Epithelial cell of proximal tubule (primary cell): ENCODE results near the gene KCNMB1. TPM values are rescaled to one million over a fixed set of nuclear protein-coding genes. Genes with fewer than 3 reads are reported as not detected.

Source experiments
- DNase-seq: peaks from one replicate; pipeline ENCODE4 v3.0.0-alpha.2; 2011; ENCODE audit warnings: low read depth
- H3K4me3 ChIP-seq: 2 replicates; pipeline ENCODE4 v1.5.1; 2011; ENCODE audit warnings: low read depth, mild to moderate bottlenecking, low read length
- total RNA-seq: library from RNA; depleted of rRNA; stranded (reverse); fragments of >200 nt; gene quantifications from 2 replicates; pipeline ENCODE4 v1.2.3, GENCODE V29; 2015
- TF ChIP-seq, protein P1 (sequence below): conservative IDR thresholded peaks from 2 replicates; pipeline ENCODE4 v1.5.1; 2012; ENCODE audit warnings: low read depth, mild to moderate bottlenecking, low read length

The KCNMB1 gene, protein sequence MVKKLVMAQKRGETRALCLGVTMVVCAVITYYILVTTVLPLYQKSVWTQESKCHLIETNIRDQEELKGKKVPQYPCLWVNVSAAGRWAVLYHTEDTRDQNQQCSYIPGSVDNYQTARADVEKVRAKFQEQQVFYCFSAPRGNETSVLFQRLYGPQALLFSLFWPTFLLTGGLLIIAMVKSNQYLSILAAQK
- total RNA-seq: not detected in 2 replicates

GRCh38 chr5:170388818-170389549 is at the start of gene KCNMB1:
Gene KCNMB1, minus strand, starts transcription at chr5:170389367. Its CDS starts 3,920 bp downstream, at chr5:170385447.
- DNase-seq: no peak
- no peak within 1 kb of the TSS for H3K4me3 ChIP-seq
- TF ChIP-seq, protein P1, sequence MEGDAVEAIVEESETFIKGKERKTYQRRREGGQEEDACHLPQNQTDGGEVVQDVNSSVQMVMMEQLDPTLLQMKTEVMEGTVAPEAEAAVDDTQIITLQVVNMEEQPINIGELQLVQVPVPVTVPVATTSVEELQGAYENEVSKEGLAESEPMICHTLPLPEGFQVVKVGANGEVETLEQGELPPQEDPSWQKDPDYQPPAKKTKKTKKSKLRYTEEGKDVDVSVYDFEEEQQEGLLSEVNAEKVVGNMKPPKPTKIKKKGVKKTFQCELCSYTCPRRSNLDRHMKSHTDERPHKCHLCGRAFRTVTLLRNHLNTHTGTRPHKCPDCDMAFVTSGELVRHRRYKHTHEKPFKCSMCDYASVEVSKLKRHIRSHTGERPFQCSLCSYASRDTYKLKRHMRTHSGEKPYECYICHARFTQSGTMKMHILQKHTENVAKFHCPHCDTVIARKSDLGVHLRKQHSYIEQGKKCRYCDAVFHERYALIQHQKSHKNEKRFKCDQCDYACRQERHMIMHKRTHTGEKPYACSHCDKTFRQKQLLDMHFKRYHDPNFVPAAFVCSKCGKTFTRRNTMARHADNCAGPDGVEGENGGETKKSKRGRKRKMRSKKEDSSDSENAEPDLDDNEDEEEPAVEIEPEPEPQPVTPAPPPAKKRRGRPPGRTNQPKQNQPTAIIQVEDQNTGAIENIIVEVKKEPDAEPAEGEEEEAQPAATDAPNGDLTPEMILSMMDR: no peak

DNA sequence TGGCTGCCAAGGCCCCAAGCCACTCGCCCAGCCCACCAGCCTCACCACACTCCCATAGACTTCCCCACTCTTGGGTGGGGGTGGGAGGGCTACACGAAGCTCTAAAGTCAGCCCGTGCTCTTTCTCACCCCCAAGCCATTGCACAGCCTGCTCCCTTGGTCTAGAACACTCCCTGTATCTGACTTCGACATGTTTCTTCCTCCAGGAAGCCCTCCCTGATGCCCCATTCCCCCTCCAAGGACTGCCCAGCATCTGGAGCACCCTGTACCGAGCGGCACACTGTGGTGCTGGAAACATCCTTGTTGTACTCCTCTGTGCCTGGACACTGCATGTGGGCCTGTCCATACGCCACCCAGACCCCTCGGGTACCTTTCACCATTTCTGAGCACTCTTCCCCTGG is 49.4 kb upstream of the KCNMB1 start:
- TF ChIP-seq, protein P1: no peak
- no peak for DNase-seq

DNA sequence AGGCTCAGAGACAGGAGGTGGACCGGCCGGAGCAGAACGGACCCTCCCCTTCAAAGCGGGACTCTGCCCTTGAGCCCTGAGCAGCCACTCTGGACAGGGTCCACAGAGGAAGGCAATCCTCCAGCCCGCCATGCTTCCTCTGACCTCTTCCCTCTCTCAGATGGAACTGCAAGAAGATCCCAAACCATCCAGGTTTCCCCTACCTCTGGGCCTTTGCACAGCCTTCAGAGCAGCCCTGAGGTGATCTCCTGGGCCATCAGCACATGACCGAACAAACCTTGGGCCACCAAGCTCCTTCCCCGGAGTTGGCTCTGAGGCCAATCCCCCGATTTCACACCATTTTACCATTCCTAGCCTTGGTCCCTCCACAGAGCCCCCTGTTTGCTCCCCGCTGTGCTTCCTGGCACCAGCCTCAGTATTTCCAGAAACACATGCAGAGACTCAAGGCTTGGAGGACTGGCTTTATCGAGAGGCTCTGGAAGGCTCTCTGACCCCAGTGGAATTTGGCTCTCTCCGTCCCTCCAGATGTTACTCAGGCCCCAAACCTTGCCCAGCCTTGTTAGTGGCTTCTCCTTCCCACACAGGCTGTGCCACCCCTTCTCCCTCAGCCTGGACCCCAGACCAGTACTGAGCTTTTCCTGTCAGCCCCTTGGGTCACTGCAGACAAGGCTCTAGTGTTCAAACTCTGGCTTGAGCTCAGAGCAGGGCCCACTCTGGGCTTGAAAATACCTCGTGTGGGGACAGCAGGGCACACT is 48.6 kb upstream of the KCNMB1 start:
- TF ChIP-seq, protein P1: no peak

More for the DNA sequence above, 49.4 kb upstream of the KCNMB1 start:
- H3K4me3 ChIP-seq: no peak overlapping the region

GRCh38 chr5:170436335-170436734 is 47.2 kb upstream of the KCNMB1 start:
- DNase-seq: no peak
- H3K4me3 ChIP-seq: no peak overlapping the region
- TF ChIP-seq, protein P1: no peak

More for the DNA sequence above, 48.6 kb upstream of the KCNMB1 start:
- H3K4me3 ChIP-seq: no peak overlapping the region
- no peak for DNase-seq

- no peak for DNase-seq
- H3K4me3 ChIP-seq: no peak overlapping the region
- TF ChIP-seq, protein P1: peak; percentile 98
Measured at GRCh38 chr5:170434966-170435605, 45.9 kb upstream of the KCNMB1 start.

DNA sequence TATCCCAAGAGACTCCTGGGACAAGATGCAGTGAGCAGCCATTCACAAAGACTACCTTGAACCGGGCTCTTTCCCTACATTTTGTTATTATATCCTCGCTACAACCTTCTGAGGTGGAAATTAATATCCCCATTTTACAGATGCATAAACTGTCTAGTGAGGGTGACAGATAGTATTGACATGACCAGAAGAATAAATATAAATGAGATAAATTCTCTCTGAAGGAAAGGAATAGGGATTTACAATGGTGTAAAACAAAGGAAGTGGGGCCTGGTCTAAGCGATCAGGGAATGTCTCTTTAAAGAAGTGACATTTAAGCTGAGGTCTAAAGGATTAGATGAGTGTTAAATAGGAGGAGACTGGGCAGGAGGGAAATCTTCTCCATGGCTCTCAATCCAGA is 43.5 kb upstream of the KCNMB1 start:
- no peak overlapping the region for H3K4me3 ChIP-seq
- TF ChIP-seq, protein P1: no peak
- DNase-seq: no peak
